Skeletal muscle tissue (tissue), 2 donors: ENCODE measurements around the gene HFM1. TPM values are rescaled to one million over a fixed set of nuclear protein-coding genes. Genes with fewer than 3 reads are reported as not detected.

Experiments used
- small RNA-seq: library from RNA; depleted of rRNA; stranded (forward); fragments of <200 nt; gene quantifications from one replicate; pipeline ENCODE3, GENCODE V24; 2014
- total RNA-seq: library from RNA; depleted of rRNA; stranded (reverse); fragments of >200 nt; gene quantifications from one replicate; pipeline ENCODE4 v1.2.3, GENCODE V29; 2014

The HFM1 gene
- total RNA-seq, 1 donor from 2014 or later, result 16.2 TPM

Small RNAs within 50 kb of the gene (small RNA-seq; reads per million reads assigned to genes)
- gene RF00019, result not detected

Other genes starting within 250 kb of the HFM1 start
- gene CDC7, start 96.0 kb upstream of the HFM1 start, total RNA-seq, result 9.4 TPM